HepG2 (cell line): ENCODE measurements around the gene GNPAT. TPM values are rescaled to one million over a fixed set of nuclear protein-coding genes. Genes with fewer than 3 reads are reported as not detected.

Source experiments
- ARID5B ChIP-seq: IDR thresholded peaks from 2 replicates; pipeline ENCODE4 v1.4.0; 2020; ENCODE audit warnings: mild to moderate bottlenecking, missing genetic modification reagents
- ELF1 ChIP-seq: sonication (generic); formaldehyde crosslinking; IDR thresholded peaks from 2 replicates; pipeline ENCODE4 v1.4.0; 2020; ENCODE audit warnings: missing genetic modification reagents
- HMG20B ChIP-seq: conservative IDR thresholded peaks from 2 replicates; pipeline ENCODE4 v1.6.1; 2016; ENCODE audit warnings: missing genetic modification reagents, missing compliant biosample characterization
- HMGXB4 ChIP-seq, 2 experiments: sonication (generic) in 1 of 2; formaldehyde crosslinking in 1 of 2; IDR thresholded peaks; 2 replicates each; pipeline versions ENCODE4 v1.4.0 to v1.6.1; 2018 to 2020; ENCODE audit warnings: missing genetic modification reagents in 2 of 2, borderline replicate concordance in 1 of 2, low read depth in 1 of 2, mild to moderate bottlenecking in 1 of 2, missing biosample characterization in 1 of 2
- IRF2 ChIP-seq: IDR thresholded peaks from 2 replicates; pipeline ENCODE4 v1.6.1; 2018; ENCODE audit warnings: missing genetic modification reagents, missing compliant biosample characterization
- KDM4B ChIP-seq: sonication (generic); formaldehyde crosslinking; IDR thresholded peaks from 2 replicates; pipeline ENCODE4 v1.4.0; 2020; ENCODE audit warnings: missing genetic modification reagents
- KLF15 ChIP-seq: sonication (generic); formaldehyde crosslinking; IDR thresholded peaks from 2 replicates; pipeline ENCODE4 v1.8.1; 2023; ENCODE audit warnings: borderline replicate concordance, mild to moderate bottlenecking, inconsistent platforms, missing genetic modification reagents, mixed read lengths
- LCORL ChIP-seq, 2 experiments: fragments of 450-650 bp in 1 of 2; sonication (generic) in 1 of 2; formaldehyde crosslinking in 1 of 2; IDR thresholded peaks; 2 replicates each; pipeline versions ENCODE4 v1.5.0 to v1.6.1; 2017 to 2020; ENCODE audit warnings: antibody characterized with exemption in 1 of 2, missing genetic modification reagents in 1 of 2
- MED1 ChIP-seq: sonication (generic); formaldehyde crosslinking; IDR thresholded peaks from 2 replicates; pipeline ENCODE4 v1.4.0; 2020; ENCODE audit warnings: missing genetic modification reagents
- NCOA2 ChIP-seq: sonication (generic); formaldehyde crosslinking; IDR thresholded peaks from 2 replicates; pipeline ENCODE4 v1.8.0; 2022; ENCODE audit warnings: inconsistent platforms
- PAF1 ChIP-seq: IDR thresholded peaks from 2 replicates; pipeline ENCODE4 v1.6.1; 2016; ENCODE audit warnings: missing genetic modification reagents, missing compliant biosample characterization
- SPEN ChIP-seq: sonication (generic); formaldehyde crosslinking; IDR thresholded peaks from 2 replicates; pipeline ENCODE4 v1.5.1; 2020; ENCODE audit warnings: low read depth, mild to moderate bottlenecking, missing genetic modification reagents
- TBX3 ChIP-seq: fragments of 450-650 bp; IDR thresholded peaks from 2 replicates; pipeline ENCODE4 v1.6.1; 2017; ENCODE audit warnings: antibody characterized with exemption, mild to moderate bottlenecking, inconsistent platforms, borderline replicate concordance
- TERF1 ChIP-seq: sonication (generic); formaldehyde crosslinking; IDR thresholded peaks from 2 replicates; pipeline ENCODE4 v1.8.0; 2022; ENCODE audit warnings: mild to moderate bottlenecking, missing genetic modification reagents, moderate library complexity
- ZBTB44 ChIP-seq: sonication (generic); formaldehyde crosslinking; IDR thresholded peaks from 2 replicates; pipeline ENCODE4 v1.4.0; 2020; ENCODE audit warnings: missing genetic modification reagents
- ZC3H4 ChIP-seq: sonication (generic); formaldehyde crosslinking; IDR thresholded peaks from 2 replicates; pipeline ENCODE4 v1.4.0; 2020; ENCODE audit warnings: missing genetic modification reagents, borderline replicate concordance
- ZFP82 ChIP-seq: sonication (generic); formaldehyde crosslinking; IDR thresholded peaks from 2 replicates; pipeline ENCODE4 v1.5.1; 2020; ENCODE audit warnings: mild to moderate bottlenecking, missing genetic modification reagents, borderline replicate concordance
- ZKSCAN8 ChIP-seq: IDR thresholded peaks from 2 replicates; pipeline ENCODE4 v1.6.1; 2016; ENCODE audit warnings: borderline replicate concordance, missing genetic modification reagents, missing compliant biosample characterization
- ZNF670 ChIP-seq: sonication (generic); formaldehyde crosslinking; IDR thresholded peaks from 2 replicates; pipeline ENCODE4 v1.8.0; 2022; ENCODE audit warnings: mild to moderate bottlenecking, missing genetic modification reagents, borderline replicate concordance
- ZSCAN20 ChIP-seq: sonication (generic); formaldehyde crosslinking; IDR thresholded peaks from 2 replicates; pipeline ENCODE4 v1.4.0; 2020; ENCODE audit warnings: missing genetic modification reagents, mild to moderate bottlenecking, borderline replicate concordance
- polyA plus RNA-seq, 8 experiments: library from polyadenylated mRNA; depleted of rRNA in 3 of 8; stranded (reverse) in 7 of 8; unstranded in 1 of 8; fragments of >200 nt; fragmentation: Illumina TruSeq in 4 of 8; extraction: Trizol in 4 of 8; gene quantifications; 2 replicates each; pipeline versions ENCODE4 v1.2.1 to v1.2.3, GENCODE V29; 2011 to 2016; ENCODE audit warnings: low read depth in 4 of 8, missing spikeins in 1 of 8, mixed read lengths in 1 of 8; ENCODE audit not compliant: insufficient read depth in 1 of 8
- total RNA-seq, 5 experiments: library from RNA; depleted of rRNA; stranded (reverse); fragments of >200 nt; fragmentation: Illumina TruSeq; extraction: Trizol; gene quantifications; 2 replicates each; pipeline ENCODE4 v1.2.3, GENCODE V29; 2016; ENCODE audit warnings: low read depth in 1 of 5

The GNPAT gene
- total and polyA plus RNA-seq, 2 of the 13 experiments (the other 11 are each of a cell fraction or from before 2014, with no cell fraction given): 58.3 to 114 TPM

- no peak for TF ChIP-seq ZC3H4
- TF ChIP-seq HMG20B (CRISPR knock-in tag): no peak
- peak; percentile 46; the same call in 1 of the 2 replicates for TF ChIP-seq ZFP82
- TF ChIP-seq ZNF670 (CRISPR knock-in tag): no peak
- peak; percentile 50; the same call in 1 of the 2 replicates for TF ChIP-seq IRF2 (CRISPR knock-in tag)
- no peak for TF ChIP-seq ZSCAN20 (CRISPR knock-in tag)
- TF ChIP-seq SPEN (CRISPR knock-in tag): no peak
- TF ChIP-seq KLF15 (CRISPR knock-in tag): no peak
- TF ChIP-seq TBX3: no peak
- no peak for TF ChIP-seq MED1 (CRISPR knock-in tag)
- TF ChIP-seq ARID5B (CRISPR knock-in tag): peak; percentile 43; the same call in 1 of the 2 replicates
- TF ChIP-seq HMGXB4 (CRISPR knock-in tag; IDR thresholded peaks at IDR 0.05; ENCODE audit: borderline replicate concordance in 1 of 2, low read depth in 1 of 2): peak; percentile 61 to 65; a peak in 3 of 4 replicates
- no peak for TF ChIP-seq ZBTB44 (CRISPR knock-in tag)
- peak; percentile 50; the same call in 1 of the 2 replicates for TF ChIP-seq NCOA2 (CRISPR knock-in tag)
- no peak for TF ChIP-seq ZKSCAN8
- TF ChIP-seq TERF1 (CRISPR knock-in tag): no peak
- no peak for TF ChIP-seq KDM4B (CRISPR knock-in tag)
- peak; percentile 68 for TF ChIP-seq ELF1 (CRISPR knock-in tag)
- TF ChIP-seq PAF1 (CRISPR knock-in tag): no peak
- TF ChIP-seq LCORL (IDR thresholded peaks at IDR 0.05): no peak
- TF ChIP-seq LCORL (CRISPR knock-in tag; IDR thresholded peaks at IDR 0.05): peak; percentile 45; the same call in 1 of the 2 replicates
Observed at GRCh38 chr1:231211005-231211857, 29.8 kb upstream of the GNPAT start (continued).
